B cell (primary cell): ENCODE results near the gene ARHGEF33.

Source experiments
- CTCF ChIP-seq: fragments of 200-600 bp; IDR thresholded peaks from one replicate; pipeline ENCODE4 v1.8.0; 2022; ENCODE audit warnings: antibody characterized with exemption, mild to moderate bottlenecking
- EZH2 ChIP-seq: IDR thresholded peaks from 2 replicates; pipeline ENCODE4 v1.6.1; 2012; ENCODE audit warnings: borderline replicate concordance, low read depth, mild to moderate bottlenecking, moderate library complexity, low read length; ENCODE audit not compliant: insufficient read depth, poor library complexity, severe bottlenecking

GRCh38 chr2:38960609-38961320 is 71.1 kb downstream of the ARHGEF33 start:
- TF ChIP-seq CTCF: no peak
- TF ChIP-seq EZH2: no peak
